Measurements from ENCODE around the gene IFNL1. TPM values are rescaled to one million over a fixed set of nuclear protein-coding genes. Genes with fewer than 3 reads are reported as not detected.

IFNL1 gene
- total RNA-seq, 1 donor from 2014 or later: not detected

GRCh38 chr19:39318071-39318470 lies 21.9 kb downstream of the IFNL1 start:
- H3K36me3 Mint-ChIP-seq (ENCODE audit: low read depth): peaks cover 2% of the 10 kb centered on the region
- no peaks in the 10 kb centered on the region for H3K9me3 Mint-ChIP-seq
- no peak for DNase-seq (ENCODE audit: low read depth, low spot score)
- H3K27ac Mint-ChIP-seq (ENCODE audit: unreplicated experiment): no peak overlapping the region
- peaks cover 42% of the 10 kb centered on the region for H3K27me3 Mint-ChIP-seq (ENCODE audit: low read depth)
- peaks cover 20% of the 10 kb centered on the region for H3K4me1 Mint-ChIP-seq
- TF ChIP-seq, protein P1, sequence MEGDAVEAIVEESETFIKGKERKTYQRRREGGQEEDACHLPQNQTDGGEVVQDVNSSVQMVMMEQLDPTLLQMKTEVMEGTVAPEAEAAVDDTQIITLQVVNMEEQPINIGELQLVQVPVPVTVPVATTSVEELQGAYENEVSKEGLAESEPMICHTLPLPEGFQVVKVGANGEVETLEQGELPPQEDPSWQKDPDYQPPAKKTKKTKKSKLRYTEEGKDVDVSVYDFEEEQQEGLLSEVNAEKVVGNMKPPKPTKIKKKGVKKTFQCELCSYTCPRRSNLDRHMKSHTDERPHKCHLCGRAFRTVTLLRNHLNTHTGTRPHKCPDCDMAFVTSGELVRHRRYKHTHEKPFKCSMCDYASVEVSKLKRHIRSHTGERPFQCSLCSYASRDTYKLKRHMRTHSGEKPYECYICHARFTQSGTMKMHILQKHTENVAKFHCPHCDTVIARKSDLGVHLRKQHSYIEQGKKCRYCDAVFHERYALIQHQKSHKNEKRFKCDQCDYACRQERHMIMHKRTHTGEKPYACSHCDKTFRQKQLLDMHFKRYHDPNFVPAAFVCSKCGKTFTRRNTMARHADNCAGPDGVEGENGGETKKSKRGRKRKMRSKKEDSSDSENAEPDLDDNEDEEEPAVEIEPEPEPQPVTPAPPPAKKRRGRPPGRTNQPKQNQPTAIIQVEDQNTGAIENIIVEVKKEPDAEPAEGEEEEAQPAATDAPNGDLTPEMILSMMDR (conservative IDR thresholded peaks at IDR 0.05): no peak
- H3K4me3 Mint-ChIP-seq: no peak overlapping the region

GRCh38 chr19:39318690-39319089 lies 22.5 kb downstream of the IFNL1 start:
- peaks cover 46% of the 10 kb centered on the region for H3K27me3 Mint-ChIP-seq (ENCODE audit: low read depth)
- H3K36me3 Mint-ChIP-seq (ENCODE audit: low read depth): no peaks in the 10 kb centered on the region
- DNase-seq (ENCODE audit: low read depth, low spot score): no peak
- peaks cover 20% of the 10 kb centered on the region for H3K4me1 Mint-ChIP-seq
- H3K9me3 Mint-ChIP-seq: no peaks in the 10 kb centered on the region
- no peak overlapping the region for H3K27ac Mint-ChIP-seq (ENCODE audit: unreplicated experiment)
- TF ChIP-seq, protein P1 (conservative IDR thresholded peaks at IDR 0.05): no peak
- peak overlapping the region; percentile 68 for H3K4me3 Mint-ChIP-seq

GRCh38 chr19:39319098-39319891 lies 23.1 kb downstream of the IFNL1 start:
- no peak for DNase-seq (ENCODE audit: low read depth, low spot score)
- Mint-ChIP-seq H3K9me3 (no peaks in the 10 kb centered on the region), H3K4me1 (peaks cover 20% of the 10 kb centered on the region), H3K36me3 (ENCODE audit: low read depth) (no peaks in the 10 kb centered on the region), H3K4me3 (peak overlapping the region; percentile 68), H3K27ac (ENCODE audit: unreplicated experiment) (no peak overlapping the region), H3K27me3 (ENCODE audit: low read depth) (peaks cover 52% of the 10 kb centered on the region)
- TF ChIP-seq, protein P1 (conservative IDR thresholded peaks at IDR 0.05): no peak

DNA sequence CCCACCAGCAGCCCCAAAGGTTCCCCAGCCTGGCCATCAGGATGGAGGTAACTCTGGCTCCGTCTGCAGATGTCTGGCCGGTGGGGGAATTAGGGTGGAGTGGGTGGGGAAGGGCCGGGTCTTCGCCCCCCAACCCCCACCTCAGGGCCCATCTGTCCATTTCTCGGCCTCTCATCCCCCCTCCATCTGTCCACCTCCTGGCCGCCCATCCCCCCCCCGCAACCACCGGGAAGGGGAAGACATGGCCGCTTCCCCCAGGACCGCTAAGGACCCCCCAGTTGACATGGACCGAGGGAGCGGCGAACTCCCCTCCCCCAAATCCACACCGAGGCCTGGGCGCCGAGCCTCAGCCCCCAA lies 23.7 kb downstream of the IFNL1 start:
- DNase-seq (ENCODE audit: low read depth, low spot score): no peak
- Mint-ChIP-seq H3K27me3 (ENCODE audit: low read depth) (peaks cover 55% of the 10 kb centered on the region), H3K27ac (ENCODE audit: unreplicated experiment) (no peak overlapping the region), H3K4me1 (peaks cover 20% of the 10 kb centered on the region), H3K4me3 (peak overlapping the region; percentile 84), H3K36me3 (ENCODE audit: low read depth) (no peaks in the 10 kb centered on the region), H3K9me3 (no peaks in the 10 kb centered on the region)
- TF ChIP-seq, protein P1 (conservative IDR thresholded peaks at IDR 0.05): no peak

- DNase-seq (ENCODE audit: low read depth, low spot score): no peak
- peaks cover 20% of the 10 kb centered on the region for H3K4me1 Mint-ChIP-seq
- peaks cover 58% of the 10 kb centered on the region for H3K27me3 Mint-ChIP-seq (ENCODE audit: low read depth)
- no peaks in the 10 kb centered on the region for H3K9me3 Mint-ChIP-seq
- H3K4me3 Mint-ChIP-seq: peak overlapping the region; percentile 83
- no peak overlapping the region for H3K27ac Mint-ChIP-seq (ENCODE audit: unreplicated experiment)
- TF ChIP-seq, protein P1 (conservative IDR thresholded peaks at IDR 0.05): no peak
- H3K36me3 Mint-ChIP-seq (ENCODE audit: low read depth): no peaks in the 10 kb centered on the region
Measured at GRCh38 chr19:39321117-39321831, 25.1 kb downstream of the IFNL1 start.
